ENCODE data around the gene TSPEAR.

GRCh38 chr21:44454058-44454457 is 257.3 kb downstream of the TSPEAR start:
- no peak for TF ChIP-seq POLR2A (IDR thresholded peaks at IDR 0.05; ENCODE audit: low read depth, low read length)
- no peak for TF ChIP-seq SPI1 (IDR thresholded peaks at IDR 0.05; ENCODE audit: low read depth, low read length)
